Peyer's patch (tissue), 4 donors: ENCODE data around the gene CRACR2A.

Experiments
- POLR2A ChIP-seq, 2 donors: fragments of 450-650 bp; IDR thresholded peaks; one replicate each; pipeline ENCODE4 v1.5.1; 2017; ENCODE audit warnings: antibody characterized with exemption in 2 of 2, mild to moderate bottlenecking in 2 of 2, moderate library complexity in 2 of 2
- TF ChIP-seq, protein P1 (sequence below), 6 experiments: fragments of 450-650 bp in 4 of 6; fragments of 200-600 bp in 2 of 6; sonication (generic) in 1 of 6; IDR thresholded peaks; one replicate each; pipeline ENCODE4 v1.5.1; 2017 to 2019; ENCODE audit warnings: antibody characterized with exemption in 6 of 6, mild to moderate bottlenecking in 3 of 6, moderate library complexity in 1 of 6

- TF ChIP-seq POLR2A (IDR thresholded peaks at IDR 0.05) = no peak
- TF ChIP-seq, protein P1, sequence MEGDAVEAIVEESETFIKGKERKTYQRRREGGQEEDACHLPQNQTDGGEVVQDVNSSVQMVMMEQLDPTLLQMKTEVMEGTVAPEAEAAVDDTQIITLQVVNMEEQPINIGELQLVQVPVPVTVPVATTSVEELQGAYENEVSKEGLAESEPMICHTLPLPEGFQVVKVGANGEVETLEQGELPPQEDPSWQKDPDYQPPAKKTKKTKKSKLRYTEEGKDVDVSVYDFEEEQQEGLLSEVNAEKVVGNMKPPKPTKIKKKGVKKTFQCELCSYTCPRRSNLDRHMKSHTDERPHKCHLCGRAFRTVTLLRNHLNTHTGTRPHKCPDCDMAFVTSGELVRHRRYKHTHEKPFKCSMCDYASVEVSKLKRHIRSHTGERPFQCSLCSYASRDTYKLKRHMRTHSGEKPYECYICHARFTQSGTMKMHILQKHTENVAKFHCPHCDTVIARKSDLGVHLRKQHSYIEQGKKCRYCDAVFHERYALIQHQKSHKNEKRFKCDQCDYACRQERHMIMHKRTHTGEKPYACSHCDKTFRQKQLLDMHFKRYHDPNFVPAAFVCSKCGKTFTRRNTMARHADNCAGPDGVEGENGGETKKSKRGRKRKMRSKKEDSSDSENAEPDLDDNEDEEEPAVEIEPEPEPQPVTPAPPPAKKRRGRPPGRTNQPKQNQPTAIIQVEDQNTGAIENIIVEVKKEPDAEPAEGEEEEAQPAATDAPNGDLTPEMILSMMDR (IDR thresholded peaks at IDR 0.05) = no peak
These were observed 52.0 kb downstream of the CRACR2A start for GRCh38 chr12:3700861-3701260.
